ENCODE data around the gene TSPO.

TSPO gene

DNA sequence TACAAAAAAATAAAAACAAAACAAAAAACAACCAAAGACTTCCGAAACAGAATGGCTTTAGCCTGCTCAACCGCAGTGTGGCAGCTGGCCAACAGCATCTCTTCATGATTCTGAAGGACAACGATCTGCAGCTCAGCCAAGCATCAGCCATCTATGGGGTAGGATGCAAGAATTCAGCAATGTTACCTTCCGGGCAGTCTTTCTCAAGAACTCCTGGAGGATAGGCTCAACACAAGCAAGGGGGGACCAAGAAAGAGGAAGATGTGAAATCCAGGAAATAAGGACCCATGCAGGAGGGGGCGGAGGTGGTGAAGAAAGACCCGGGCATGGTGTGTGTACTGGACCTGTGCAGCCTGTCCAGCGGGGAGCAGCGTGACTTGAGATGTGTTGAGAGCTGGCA, 3.5 kb upstream of the TSPO start:
- Histone ChIP-seq H3K4me3 (ENCODE audit: insufficient read length, low read depth) (no peak overlapping the region), H3K4me1 (ENCODE audit: insufficient read depth, insufficient read length) (peaks cover 15% of the 10 kb centered on the region), H3K9me3 (ENCODE audit: insufficient read depth, low read length) (no peaks in the 10 kb centered on the region), H3K27me3 (ENCODE audit: insufficient read depth, insufficient read length) (peaks cover 21% of the 10 kb centered on the region), H3K36me3 (ENCODE audit: insufficient read depth, insufficient read length, low read length) (no peaks in the 10 kb centered on the region), H3K9ac (ENCODE audit: insufficient read length, low read depth) (no peak overlapping the region)
- TF ChIP-seq YY1 (IDR thresholded peaks at IDR 0.05; ENCODE audit: insufficient read depth, insufficient read length): no peak
- TF ChIP-seq SUZ12 (IDR thresholded peaks at IDR 0.05; ENCODE audit: extremely low read depth, insufficient read depth, insufficient read length): no peak
- no peak for TF ChIP-seq ZNF274 (IDR thresholded peaks at IDR 0.05; ENCODE audit: low read depth, low read length)
- DNase-seq (ENCODE audit: low read depth, low spot score): no peak

DNA sequence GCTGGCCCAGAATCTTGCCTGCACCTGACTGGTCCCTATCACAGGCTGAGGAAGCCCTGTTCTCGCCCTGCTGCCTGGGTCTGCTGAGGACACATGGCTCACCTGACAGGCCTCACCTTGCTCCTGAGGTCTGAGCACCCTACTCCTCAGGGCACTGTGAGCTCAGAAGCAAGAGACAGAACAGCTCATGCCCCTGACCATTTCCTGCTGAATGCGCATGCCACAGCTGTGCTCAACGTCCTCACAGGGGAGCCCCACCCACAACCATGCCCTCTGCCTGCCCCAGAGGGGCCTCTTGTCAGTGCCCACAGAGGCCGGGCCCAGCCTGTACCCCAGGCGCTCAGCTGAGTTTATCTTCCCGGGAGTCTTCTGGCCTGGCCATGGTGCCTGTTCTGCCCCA, 2.8 kb upstream of the TSPO start:
- no peak for TF ChIP-seq YY1 (IDR thresholded peaks at IDR 0.05; ENCODE audit: insufficient read depth, insufficient read length)
- no peak for TF ChIP-seq ZNF274 (IDR thresholded peaks at IDR 0.05; ENCODE audit: low read depth, low read length)
- no peak for TF ChIP-seq SUZ12 (IDR thresholded peaks at IDR 0.05; ENCODE audit: extremely low read depth, insufficient read depth, insufficient read length)
- H3K9me3 ChIP-seq (ENCODE audit: insufficient read depth, low read length): no peaks in the 10 kb centered on the region
- DNase-seq (ENCODE audit: low read depth, low spot score): no peak
- peaks cover 21% of the 10 kb centered on the region for H3K27me3 ChIP-seq (ENCODE audit: insufficient read depth, insufficient read length)
- H3K36me3 ChIP-seq (ENCODE audit: insufficient read depth, insufficient read length, low read length): no peaks in the 10 kb centered on the region
- no peak overlapping the region for H3K9ac ChIP-seq (ENCODE audit: insufficient read length, low read depth)
- peaks cover 15% of the 10 kb centered on the region for H3K4me1 ChIP-seq (ENCODE audit: insufficient read depth, insufficient read length)
- no peak overlapping the region for H3K4me3 ChIP-seq (ENCODE audit: insufficient read length, low read depth)

DNA sequence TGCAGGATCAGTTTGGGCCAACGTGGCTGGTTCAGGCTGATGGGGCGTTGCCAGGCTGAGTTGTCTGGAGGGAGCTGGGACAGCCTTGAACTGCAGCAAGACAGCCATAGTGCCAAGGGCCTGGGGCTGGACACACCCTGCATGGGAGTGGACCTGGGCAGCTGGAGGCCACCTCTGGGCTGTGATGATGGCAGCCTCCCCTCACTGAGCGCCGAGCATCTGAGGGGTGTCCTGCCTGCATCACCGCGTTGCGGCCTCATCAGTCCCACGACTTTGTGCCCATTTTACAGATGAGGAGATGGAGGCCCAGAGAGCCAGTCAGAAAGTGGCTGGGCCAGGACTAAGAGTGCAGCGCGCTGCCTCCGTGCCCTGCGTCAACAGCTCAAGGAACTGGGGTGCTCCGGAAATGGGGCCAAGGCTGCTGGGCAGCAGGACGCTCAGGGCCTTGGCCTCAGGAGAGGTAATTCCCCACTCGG, 590 bp upstream of the TSPO start:
- H3K4me3 ChIP-seq (ENCODE audit: insufficient read length, low read depth): peak overlapping the region; percentile 39
- TF ChIP-seq YY1 (IDR thresholded peaks at IDR 0.05; ENCODE audit: insufficient read depth, insufficient read length) (no peak), SUZ12 (IDR thresholded peaks at IDR 0.05; ENCODE audit: extremely low read depth, insufficient read depth, insufficient read length) (no peak), ZNF274 (IDR thresholded peaks at IDR 0.05; ENCODE audit: low read depth, low read length) (no peak)

DNA sequence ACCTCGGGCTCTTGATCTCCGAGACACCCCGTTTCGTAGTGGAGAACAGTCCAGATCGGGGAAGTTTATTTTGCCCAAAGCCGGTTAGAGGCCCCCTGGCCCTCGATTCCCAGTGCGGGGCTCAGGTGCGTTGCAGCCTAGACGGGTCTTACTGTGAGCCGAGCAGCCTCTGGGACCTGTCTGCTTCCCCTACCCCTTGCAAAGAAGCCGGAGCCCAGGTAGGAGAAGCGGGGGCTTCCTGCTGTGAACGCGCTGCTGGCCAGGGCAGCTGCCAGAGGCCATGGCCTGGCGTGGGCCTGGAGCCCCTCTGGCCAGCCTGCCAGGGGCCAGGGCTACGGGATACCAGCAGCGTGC, 621 bp downstream of the TSPO start:
- DNase-seq (ENCODE audit: low read depth, low spot score): no peak
- Histone ChIP-seq H3K9ac (ENCODE audit: insufficient read length, low read depth) (peak overlapping the region; percentile 77), H3K27me3 (ENCODE audit: insufficient read depth, insufficient read length) (peaks cover 21% of the 10 kb centered on the region), H3K4me3 (ENCODE audit: insufficient read length, low read depth) (peak overlapping the region; percentile 54), H3K4me1 (ENCODE audit: insufficient read depth, insufficient read length) (peaks cover 15% of the 10 kb centered on the region), H3K36me3 (ENCODE audit: insufficient read depth, insufficient read length, low read length) (no peaks in the 10 kb centered on the region), H3K9me3 (ENCODE audit: insufficient read depth, low read length) (no peaks in the 10 kb centered on the region)
- TF ChIP-seq SUZ12 (IDR thresholded peaks at IDR 0.05; ENCODE audit: extremely low read depth, insufficient read depth, insufficient read length): no peak
- TF ChIP-seq YY1 (IDR thresholded peaks at IDR 0.05; ENCODE audit: insufficient read depth, insufficient read length): no peak
- TF ChIP-seq ZNF274 (IDR thresholded peaks at IDR 0.05; ENCODE audit: low read depth, low read length): no peak

More for the DNA sequence above, 590 bp upstream of the TSPO start:
- H3K27me3 ChIP-seq (ENCODE audit: insufficient read depth, insufficient read length): peaks cover 21% of the 10 kb centered on the region
- H3K4me1 ChIP-seq (ENCODE audit: insufficient read depth, insufficient read length): peaks cover 15% of the 10 kb centered on the region
- peak overlapping the region; percentile 56 for H3K9ac ChIP-seq (ENCODE audit: insufficient read length, low read depth)
- H3K36me3 ChIP-seq (ENCODE audit: insufficient read depth, insufficient read length, low read length): no peaks in the 10 kb centered on the region
- H3K9me3 ChIP-seq (ENCODE audit: insufficient read depth, low read length): no peaks in the 10 kb centered on the region
- DNase-seq (ENCODE audit: low read depth, low spot score): no peak

DNA sequence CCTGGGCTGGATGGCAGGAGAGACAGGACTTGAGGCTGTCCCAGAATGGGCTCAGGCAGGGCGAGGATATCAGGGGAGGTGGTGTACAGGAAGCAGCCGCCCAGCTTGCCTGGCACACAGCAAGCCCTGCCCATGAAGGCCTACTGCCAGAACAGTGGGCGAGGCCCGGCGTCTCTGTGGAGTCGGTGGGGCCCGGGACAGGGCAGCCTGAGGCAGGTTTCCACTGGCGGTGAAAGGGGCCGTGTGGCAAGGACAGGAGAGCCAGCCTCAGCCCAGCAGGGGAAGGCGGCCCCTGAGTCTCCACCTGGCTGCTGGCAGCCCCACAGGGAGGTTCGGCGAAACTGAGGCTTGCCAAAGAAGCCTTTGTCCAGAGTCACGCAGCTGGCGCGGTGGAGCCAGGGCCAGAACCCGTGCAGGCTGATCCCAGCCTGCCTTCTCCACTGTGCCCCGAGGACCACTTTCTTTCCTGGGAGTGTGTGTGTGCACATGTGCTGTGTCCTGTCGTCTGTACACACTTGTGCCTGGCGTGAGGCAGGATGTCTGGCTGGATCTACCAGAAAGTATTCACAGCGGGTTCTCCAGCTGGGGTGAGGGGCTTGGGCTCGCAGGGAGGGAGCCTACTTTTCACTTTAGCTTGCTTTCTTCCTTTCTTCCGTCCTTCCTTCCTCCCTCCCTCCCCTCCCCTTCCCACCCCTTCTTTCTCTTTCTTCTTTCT, 1.2 kb downstream of the TSPO start:
- Histone ChIP-seq H3K9ac (ENCODE audit: insufficient read length, low read depth) (peak overlapping the region; percentile 77), H3K9me3 (ENCODE audit: insufficient read depth, low read length) (no peaks in the 10 kb centered on the region), H3K4me3 (ENCODE audit: insufficient read length, low read depth) (no peak overlapping the region), H3K4me1 (ENCODE audit: insufficient read depth, insufficient read length) (peaks cover 15% of the 10 kb centered on the region), H3K36me3 (ENCODE audit: insufficient read depth, insufficient read length, low read length) (no peaks in the 10 kb centered on the region), H3K27me3 (ENCODE audit: insufficient read depth, insufficient read length) (peaks cover 21% of the 10 kb centered on the region)
- DNase-seq (ENCODE audit: low read depth, low spot score): no peak
- TF ChIP-seq ZNF274 (IDR thresholded peaks at IDR 0.05; ENCODE audit: low read depth, low read length) (no peak), YY1 (IDR thresholded peaks at IDR 0.05; ENCODE audit: insufficient read depth, insufficient read length) (no peak), SUZ12 (IDR thresholded peaks at IDR 0.05; ENCODE audit: extremely low read depth, insufficient read depth, insufficient read length) (no peak)

DNA sequence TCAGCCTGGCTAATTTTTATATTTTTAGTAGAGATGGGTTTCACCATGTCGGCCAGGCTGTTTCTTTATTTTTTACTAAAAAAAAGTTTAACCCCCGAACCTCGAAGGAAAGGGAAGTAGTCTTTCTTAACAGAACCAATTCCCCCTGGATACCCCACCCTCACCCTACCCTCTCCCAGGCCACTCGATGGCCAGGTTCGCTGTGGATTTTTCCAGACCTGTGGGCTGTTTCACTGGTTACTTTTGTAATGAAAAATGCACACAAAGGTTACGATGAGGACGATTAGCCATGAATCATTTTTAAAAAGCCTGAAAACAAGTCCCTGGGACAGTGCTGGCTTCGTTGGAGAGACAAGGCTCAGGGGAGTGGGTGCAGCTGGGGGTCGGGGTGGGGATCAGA, 2.5 kb downstream of the TSPO start:
- Histone ChIP-seq H3K4me3 (ENCODE audit: insufficient read length, low read depth) (no peak overlapping the region), H3K4me1 (ENCODE audit: insufficient read depth, insufficient read length) (peaks cover 18% of the 10 kb centered on the region), H3K9ac (ENCODE audit: insufficient read length, low read depth) (no peak overlapping the region), H3K27me3 (ENCODE audit: insufficient read depth, insufficient read length) (peaks cover 21% of the 10 kb centered on the region), H3K36me3 (ENCODE audit: insufficient read depth, insufficient read length, low read length) (no peaks in the 10 kb centered on the region), H3K9me3 (ENCODE audit: insufficient read depth, low read length) (no peaks in the 10 kb centered on the region)
- no peak for DNase-seq (ENCODE audit: low read depth, low spot score)
- TF ChIP-seq ZNF274 (IDR thresholded peaks at IDR 0.05; ENCODE audit: low read depth, low read length): no peak
- TF ChIP-seq YY1 (IDR thresholded peaks at IDR 0.05; ENCODE audit: insufficient read depth, insufficient read length): no peak
- no peak for TF ChIP-seq SUZ12 (IDR thresholded peaks at IDR 0.05; ENCODE audit: extremely low read depth, insufficient read depth, insufficient read length)

DNA sequence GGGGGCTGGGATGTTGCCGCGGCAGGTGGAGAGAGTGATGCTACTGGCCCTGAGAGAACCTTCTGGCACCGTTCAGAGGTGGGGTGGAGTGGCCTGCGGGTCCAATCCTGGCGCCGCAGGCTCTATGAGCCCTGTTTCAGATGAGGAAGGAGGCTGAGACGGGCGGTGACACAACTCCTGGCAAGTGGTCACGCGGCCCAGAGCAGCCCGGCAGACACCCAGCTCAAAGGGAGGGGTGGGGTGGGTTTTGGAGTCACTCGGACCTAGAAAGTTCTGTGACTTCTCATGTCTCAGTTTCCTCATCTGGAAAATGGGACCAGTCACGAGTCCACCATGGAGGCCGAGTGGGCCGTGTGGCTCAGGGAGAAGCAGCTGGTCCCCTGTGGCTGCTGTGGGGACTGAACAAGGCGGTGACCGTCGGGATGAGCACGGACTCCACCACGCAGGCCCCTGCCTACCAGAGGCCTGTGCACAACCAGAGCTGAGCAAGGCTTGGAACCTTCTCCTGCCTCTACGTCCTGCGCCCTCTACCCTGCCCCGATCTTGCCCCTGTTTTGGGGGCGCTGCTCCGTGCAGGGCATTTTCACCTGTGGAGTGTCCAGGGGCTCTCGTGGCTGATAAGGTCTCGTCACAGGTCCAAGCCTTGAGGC, 3.7 kb downstream of the TSPO start:
- Histone ChIP-seq H3K9ac (ENCODE audit: insufficient read length, low read depth) (no peak overlapping the region), H3K4me1 (ENCODE audit: insufficient read depth, insufficient read length) (peaks cover 21% of the 10 kb centered on the region)
- DNase-seq (ENCODE audit: low read depth, low spot score): no peak

More for the DNA sequence above, 3.7 kb downstream of the TSPO start:
- TF ChIP-seq YY1 (IDR thresholded peaks at IDR 0.05; ENCODE audit: insufficient read depth, insufficient read length): no peak
- TF ChIP-seq ZNF274 (IDR thresholded peaks at IDR 0.05; ENCODE audit: low read depth, low read length): no peak
- TF ChIP-seq SUZ12 (IDR thresholded peaks at IDR 0.05; ENCODE audit: extremely low read depth, insufficient read depth, insufficient read length): no peak
- Histone ChIP-seq H3K9me3 (ENCODE audit: insufficient read depth, low read length) (no peaks in the 10 kb centered on the region), H3K27me3 (ENCODE audit: insufficient read depth, insufficient read length) (peaks cover 21% of the 10 kb centered on the region), H3K4me3 (ENCODE audit: insufficient read length, low read depth) (no peak overlapping the region), H3K36me3 (ENCODE audit: insufficient read depth, insufficient read length, low read length) (no peaks in the 10 kb centered on the region)

Data from NT2/D1 (cell line).